C4-2B (cell line): Measurements from ENCODE around the gene CYP39A1.

ENCODE experiments used
- H3K27ac ChIP-seq: fragments of 450-650 bp; 2 replicates; pipeline ENCODE4 v1.5.1; 2017
- ZFX ChIP-seq: fragments of 450-650 bp; IDR thresholded peaks from 2 replicates; pipeline ENCODE4 v1.6.1; 2017
- TF ChIP-seq, protein P1 (sequence below): fragments of 450-650 bp; conservative IDR thresholded peaks from 2 replicates; pipeline ENCODE4 v1.5.1; 2017; ENCODE audit warnings: mild to moderate bottlenecking

The CYP39A1 gene

DNA sequence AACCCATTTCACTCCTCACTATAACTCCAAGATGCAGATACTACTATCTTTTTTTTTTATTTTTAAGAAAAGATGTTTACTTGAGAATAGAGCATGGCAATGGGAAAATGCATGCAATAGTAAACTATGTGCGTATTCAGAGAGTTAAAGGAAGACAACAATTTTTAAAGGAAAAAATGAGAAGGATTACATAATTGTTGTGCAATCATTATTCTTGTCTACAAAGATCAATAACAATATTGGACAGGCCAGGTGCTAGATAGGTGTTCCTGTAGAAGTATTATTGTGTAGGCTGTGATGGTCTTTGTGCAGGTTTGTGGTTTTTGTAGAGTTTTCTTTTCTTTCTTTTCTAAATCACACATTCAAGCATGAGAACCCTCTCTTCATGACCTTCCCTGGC is 20.6 kb downstream of the CYP39A1 start:
- TF ChIP-seq, protein P1, sequence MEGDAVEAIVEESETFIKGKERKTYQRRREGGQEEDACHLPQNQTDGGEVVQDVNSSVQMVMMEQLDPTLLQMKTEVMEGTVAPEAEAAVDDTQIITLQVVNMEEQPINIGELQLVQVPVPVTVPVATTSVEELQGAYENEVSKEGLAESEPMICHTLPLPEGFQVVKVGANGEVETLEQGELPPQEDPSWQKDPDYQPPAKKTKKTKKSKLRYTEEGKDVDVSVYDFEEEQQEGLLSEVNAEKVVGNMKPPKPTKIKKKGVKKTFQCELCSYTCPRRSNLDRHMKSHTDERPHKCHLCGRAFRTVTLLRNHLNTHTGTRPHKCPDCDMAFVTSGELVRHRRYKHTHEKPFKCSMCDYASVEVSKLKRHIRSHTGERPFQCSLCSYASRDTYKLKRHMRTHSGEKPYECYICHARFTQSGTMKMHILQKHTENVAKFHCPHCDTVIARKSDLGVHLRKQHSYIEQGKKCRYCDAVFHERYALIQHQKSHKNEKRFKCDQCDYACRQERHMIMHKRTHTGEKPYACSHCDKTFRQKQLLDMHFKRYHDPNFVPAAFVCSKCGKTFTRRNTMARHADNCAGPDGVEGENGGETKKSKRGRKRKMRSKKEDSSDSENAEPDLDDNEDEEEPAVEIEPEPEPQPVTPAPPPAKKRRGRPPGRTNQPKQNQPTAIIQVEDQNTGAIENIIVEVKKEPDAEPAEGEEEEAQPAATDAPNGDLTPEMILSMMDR: no peak
- TF ChIP-seq ZFX: no peak
- no peak overlapping the region for H3K27ac ChIP-seq

DNA sequence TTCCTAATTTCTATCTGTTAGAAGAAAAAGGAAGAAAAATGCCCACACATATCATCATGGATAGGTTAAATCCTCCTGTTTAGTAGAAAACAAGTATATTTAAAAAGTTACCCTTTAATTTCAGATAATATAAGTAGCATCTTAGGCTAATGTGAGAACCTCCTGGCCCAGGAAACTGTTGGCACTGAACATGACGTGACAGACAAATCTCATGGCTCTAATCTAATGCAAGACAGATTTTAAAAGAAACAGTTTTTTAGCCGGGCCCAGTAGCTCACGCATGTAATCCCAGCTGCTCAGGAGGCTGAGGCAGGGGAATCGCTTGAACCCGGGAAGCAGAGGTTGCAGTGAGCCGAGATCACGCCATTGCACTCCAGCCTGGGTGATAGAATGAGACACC is 22.9 kb downstream of the CYP39A1 start:
- no peak overlapping the region for H3K27ac ChIP-seq
- no peak for TF ChIP-seq ZFX
- TF ChIP-seq, protein P1: no peak

DNA sequence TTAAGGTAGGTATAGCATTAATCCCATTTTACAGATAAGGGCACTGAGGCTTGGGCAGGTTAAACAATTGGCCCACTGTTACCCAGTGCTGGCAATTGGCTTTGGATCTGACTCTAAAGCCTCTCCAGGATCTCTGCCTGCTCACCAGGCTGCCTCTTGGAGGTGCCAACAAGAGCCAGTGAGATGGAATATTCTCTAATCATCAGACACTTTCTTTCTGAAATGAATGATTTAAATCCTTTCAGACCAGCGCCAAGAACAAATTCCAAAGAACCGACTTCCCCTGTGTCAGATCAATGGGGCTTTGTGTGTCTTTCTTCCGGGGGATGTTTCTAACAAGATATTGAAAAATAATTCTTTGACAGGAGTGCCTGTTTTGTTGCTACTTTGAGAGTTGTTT is 23.6 kb downstream of the CYP39A1 start:
- no peak overlapping the region for H3K27ac ChIP-seq
- no peak for TF ChIP-seq ZFX
- TF ChIP-seq, protein P1: no peak

DNA sequence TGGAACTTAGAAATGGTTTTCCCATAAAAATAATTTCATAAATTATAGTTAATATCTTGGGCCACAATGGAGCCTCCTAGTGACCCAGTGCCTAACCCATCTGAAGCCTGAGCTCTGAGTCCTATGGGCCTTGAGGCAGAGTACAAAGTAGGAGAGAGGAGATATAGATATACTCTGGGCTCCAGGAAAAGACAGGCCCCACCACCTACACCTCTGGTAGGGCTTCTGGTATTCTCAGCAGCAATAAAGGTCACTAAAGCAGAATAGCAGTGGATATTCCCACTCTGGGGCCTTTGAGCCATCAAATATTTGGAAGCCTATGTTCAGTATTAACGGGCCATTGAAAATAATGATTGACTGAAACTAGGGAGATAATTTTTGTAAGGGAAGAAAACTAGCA is 24.1 kb downstream of the CYP39A1 start:
- H3K27ac ChIP-seq: no peak overlapping the region
- TF ChIP-seq ZFX: no peak
- TF ChIP-seq, protein P1: no peak

DNA sequence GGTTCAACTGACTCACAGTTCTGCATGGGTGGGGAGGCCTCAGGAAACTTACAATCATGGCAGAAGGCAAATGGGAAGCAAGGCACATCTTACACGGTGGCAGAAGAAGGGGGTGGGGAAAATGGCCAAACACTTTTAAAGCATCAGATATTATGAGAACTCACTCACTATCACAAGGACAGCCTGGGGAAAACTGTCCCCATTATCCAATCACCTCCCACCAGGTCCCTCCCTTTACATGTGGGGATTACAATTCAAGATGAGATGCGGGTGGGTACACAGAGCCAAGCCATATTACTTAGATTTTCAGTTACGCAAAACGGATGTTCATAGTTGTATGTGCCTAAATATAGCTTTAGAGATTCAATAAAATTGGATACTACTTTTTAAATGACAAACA is 25.6 kb downstream of the CYP39A1 start:
- H3K27ac ChIP-seq: no peak overlapping the region
- TF ChIP-seq, protein P1: no peak
- no peak for TF ChIP-seq ZFX

DNA sequence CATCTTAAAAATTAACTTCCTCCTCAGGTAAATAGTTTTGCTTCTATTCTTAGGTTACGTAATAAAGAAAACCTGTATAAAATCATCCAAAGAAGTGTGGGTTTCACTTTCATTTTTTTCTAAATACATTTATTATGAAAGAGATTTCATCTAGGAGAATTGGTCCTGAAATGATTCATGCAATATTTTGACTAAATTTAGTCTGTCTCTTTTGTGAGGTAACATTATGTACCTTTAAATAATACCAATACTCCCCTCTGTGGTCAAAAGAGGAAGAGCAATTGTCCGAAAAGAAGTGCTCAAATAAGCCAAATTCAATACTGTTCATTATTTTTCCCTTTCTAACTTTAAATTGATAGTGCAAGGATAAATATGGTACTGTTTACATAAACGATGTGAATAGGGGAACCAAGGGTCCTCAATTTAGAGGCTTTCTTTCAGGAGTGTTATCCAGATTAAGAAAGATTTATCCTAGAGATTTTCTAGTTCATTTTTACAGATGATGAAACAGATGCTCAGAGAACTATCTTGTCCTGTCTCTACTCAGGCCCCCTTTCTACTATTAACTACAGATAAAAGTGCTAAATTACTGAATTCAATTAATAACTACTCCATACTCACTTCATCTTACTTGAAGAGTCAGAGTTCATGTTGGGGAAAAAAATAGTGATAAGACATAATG is 26.2 kb downstream of the CYP39A1 start:
- H3K27ac ChIP-seq: no peak overlapping the region
- TF ChIP-seq ZFX: no peak
- TF ChIP-seq, protein P1: peak; percentile 85

DNA sequence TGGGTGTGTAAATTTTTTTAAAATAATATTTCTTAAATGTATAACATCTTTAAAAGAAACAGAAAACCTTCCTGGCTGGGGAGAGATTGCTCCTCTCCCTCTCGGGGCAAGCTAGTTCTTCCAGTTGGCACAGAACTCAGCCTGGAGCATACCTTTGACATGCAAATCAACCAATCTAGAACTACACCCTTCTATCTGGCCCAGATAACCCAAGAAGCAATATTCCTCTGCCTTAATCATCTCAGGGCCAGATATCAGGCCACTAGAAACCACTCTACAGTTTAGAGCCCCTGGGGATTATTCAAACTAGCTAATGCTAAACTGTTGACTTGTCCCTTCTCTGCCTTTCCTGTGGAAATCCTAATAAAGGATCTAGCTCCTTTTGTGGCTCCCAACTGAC is 33.9 kb downstream of the CYP39A1 start:
- TF ChIP-seq, protein P1: no peak
- no peak for TF ChIP-seq ZFX
- no peak overlapping the region for H3K27ac ChIP-seq
